Mammary microvascular endothelial cell (primary cell): ENCODE results near the gene CACNG7. TPM values are rescaled to one million over a fixed set of nuclear protein-coding genes. Genes with fewer than 3 reads are reported as not detected.

Experiments
- total RNA-seq: library from RNA; depleted of rRNA; stranded (reverse); fragments of >200 nt; gene quantifications from 2 replicates; pipeline ENCODE4 v1.2.3, GENCODE V29; 2015

CACNG7 gene
- not detected in 2 replicates for total RNA-seq

DNA sequence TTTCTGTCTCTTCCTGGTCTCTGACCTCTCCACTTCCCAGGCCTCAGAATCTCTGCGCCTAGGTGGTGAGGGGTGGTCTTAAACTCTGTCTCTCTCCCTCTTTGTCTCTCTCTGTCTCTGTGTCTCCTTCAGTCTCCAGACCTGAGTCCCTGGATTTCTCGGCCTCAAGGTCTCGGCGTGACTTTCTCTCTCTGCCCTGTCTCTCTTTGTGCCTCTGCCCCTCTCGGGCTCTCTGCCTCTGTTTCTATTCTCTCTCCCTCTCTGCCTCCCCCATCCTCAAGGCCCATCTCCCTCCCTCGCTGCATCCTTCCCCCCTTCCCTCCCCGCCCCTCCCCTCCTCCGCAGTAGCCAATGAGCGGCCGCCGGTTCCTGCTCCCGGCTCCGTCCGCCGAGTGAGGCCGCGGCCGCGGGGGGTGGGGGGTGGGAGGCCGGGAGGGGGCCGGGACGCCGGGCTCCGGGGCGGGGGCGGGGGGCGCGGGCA, at the start of gene CACNG7:
Gene CACNG7, plus strand, starts transcription at position 344 of the 481 bp plus-strand sequence. CDS start 3,554 bp downstream, outside the sequence.

DNA sequence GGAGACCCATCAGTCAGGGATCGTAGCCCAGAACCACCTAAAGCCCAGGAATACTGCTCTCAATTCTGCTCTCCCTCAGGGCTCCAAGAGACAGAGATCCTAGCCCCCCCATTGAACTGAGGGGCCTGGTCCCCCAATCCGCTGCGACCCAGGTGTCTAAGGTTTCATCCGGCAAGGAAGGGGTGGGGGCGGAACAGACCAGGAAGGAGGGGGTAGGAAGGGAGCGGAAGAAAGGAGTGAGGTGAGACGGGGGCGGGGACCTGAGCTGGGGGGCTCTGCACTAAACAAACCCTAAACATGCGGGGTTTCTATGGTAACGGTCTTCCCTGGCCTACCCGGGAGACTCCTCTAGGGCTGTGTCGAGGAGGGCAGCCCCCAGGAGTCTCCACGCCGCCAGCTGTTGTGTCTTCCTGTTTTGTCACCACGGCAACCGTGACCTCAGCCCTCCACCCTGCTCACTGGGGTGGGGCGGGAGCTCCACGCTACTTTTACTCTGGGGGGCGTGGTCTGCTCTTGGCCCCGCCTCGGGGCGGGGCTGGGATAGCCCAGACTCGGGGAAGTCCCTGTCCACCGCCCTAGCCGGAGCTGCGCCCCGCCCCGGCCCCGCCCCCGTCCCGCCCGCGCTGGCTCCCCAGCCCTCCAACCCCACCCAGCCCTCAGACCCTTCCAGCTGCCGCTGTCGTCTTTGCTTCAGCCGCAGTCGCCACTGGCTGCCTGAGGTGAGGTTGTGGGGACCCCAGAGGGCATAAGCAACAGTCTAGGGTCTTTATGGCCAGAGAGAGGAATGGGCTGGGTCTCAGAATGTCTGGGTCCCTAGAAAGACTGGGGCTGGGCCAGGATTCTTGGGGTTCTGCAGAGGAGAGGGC, 41.6 kb upstream of the CACNG7 start, which contains the start of gene MYADM:
Gene MYADM, plus strand, starts transcription at position 659 of the 866 bp plus-strand sequence. CDS start 5,647 bp downstream, outside the sequence.

GRCh38 chr19:53881482-53882390, 27.3 kb upstream of the CACNG7 start, which contains the start of gene PRKCG:
PRKCG (plus strand) TSS chr19:53882197; CDS start chr19:53882495, 298 bp downstream.

DNA sequence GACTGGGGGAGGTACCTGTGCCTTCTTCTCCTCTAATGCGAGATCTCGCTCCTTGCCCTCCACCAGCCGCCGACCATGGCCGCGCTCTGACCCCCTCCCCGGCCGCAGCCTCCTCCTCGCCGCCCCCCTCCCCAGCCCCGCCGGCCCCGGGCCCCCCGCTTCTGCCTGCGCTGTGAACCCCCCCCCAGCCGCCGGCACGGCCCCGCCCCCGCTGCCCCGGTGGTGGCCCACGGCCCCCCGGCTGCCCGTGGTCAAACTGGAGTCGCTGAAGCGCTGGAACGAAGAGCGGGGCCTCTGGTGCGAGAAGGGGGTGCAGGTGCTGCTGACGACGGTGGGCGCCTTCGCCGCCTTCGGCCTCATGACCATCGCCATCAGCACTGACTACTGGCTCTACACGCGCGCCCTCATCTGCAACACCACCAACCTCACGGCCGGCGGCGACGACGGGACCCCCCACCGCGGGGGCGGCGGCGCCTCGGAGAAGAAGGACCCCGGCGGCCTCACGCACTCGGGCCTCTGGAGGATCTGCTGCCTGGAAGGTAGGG, 53.9 kb downstream of the CACNG7 start, which contains the start of gene CACNG8:
Gene CACNG8, plus strand, starts transcription at position 51 of the 545 bp plus-strand sequence.

DNA sequence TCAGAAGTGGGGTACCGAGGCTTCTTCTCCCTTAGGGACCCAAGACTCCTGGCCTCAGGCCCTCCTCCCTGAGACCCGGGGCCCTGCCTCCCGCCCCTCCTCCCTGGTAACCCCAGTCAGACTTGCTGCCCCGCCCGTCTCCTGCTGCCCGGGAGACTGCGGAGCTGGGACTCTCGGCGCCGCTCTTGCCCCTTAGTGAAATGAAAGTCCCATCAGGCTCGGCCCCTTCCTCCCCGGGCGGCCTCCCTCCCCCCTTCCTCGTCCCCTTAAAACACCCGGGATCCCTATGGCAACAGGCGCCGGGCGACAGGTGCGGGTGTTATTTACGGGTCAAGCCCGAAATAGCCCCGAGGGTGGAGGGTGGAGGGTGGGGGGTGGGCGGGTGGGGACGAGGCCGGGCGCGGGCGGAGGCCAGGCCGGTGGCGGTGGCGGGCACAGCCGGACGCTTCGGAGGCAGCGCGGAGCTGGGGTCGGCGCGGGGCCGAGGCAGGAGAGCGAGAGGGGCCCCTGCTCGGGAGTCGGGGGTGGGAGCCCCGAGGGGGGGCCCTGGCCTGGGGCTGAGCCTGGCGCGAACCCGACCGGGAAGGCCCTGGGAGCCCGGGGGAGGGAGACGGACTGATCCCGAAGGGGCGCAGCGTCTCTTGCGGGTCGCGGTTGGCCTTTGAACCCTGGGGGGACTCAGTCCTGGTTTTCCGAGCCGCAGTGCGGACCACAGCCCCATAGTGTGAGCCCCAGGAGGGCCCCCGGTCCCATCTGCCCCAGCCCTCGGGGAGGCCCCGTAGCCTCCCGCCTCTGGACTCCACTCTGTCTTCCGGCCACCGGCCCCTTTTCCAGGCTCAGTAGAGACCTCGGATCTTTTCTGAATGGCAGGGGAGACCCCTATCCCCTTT, 82.4 kb downstream of the CACNG7 start, which contains the start of gene CACNG6:
Gene CACNG6, plus strand, starts transcription at position 414 of the 890 bp plus-strand sequence. CDS start 1,241 bp downstream, outside the sequence.

Other genes starting within 250 kb of the CACNG7 start
- gene NLRP12, start 85.0 kb upstream of the CACNG7 start, total RNA-seq: 1.6 and 2.0 TPM in 2 replicates
- gene MYADM, start 41.4 kb upstream of the CACNG7 start, total RNA-seq: 113 and 130 TPM in 2 replicates
- gene PRKCG, start 27.1 kb upstream of the CACNG7 start, total RNA-seq: not detected in 2 replicates
- 0.15 and 0.20 TPM in 2 replicates for gene CACNG8, start 53.7 kb downstream of the CACNG7 start, total RNA-seq
- gene CACNG6, start 82.4 kb downstream of the CACNG7 start, total RNA-seq: 3.9 and 4.9 TPM in 2 replicates
- gene VSTM1, start 154.6 kb downstream of the CACNG7 start, total RNA-seq: not detected in 2 replicates
- gene TARM1, start 172.1 kb downstream of the CACNG7 start, total RNA-seq: not detected in 2 replicates
- not detected in 2 replicates for gene OSCAR, start 191.5 kb downstream of the CACNG7 start, total RNA-seq
- gene NDUFA3, start 193.6 kb downstream of the CACNG7 start, total RNA-seq: 25.6 and 46.0 TPM in 2 replicates
- 57.4 and 58.0 TPM in 2 replicates for gene TFPT, start 206.4 kb downstream of the CACNG7 start, total RNA-seq
- 107 and 123 TPM in 2 replicates for gene PRPF31, start 206.5 kb downstream of the CACNG7 start, total RNA-seq
- 11.1 and 15.0 TPM in 2 replicates for gene CNOT3, start 228.5 kb downstream of the CACNG7 start, total RNA-seq